22Rv1 (cell line): Measurements from ENCODE around the gene COL9A3.

Experiments
- ZFX ChIP-seq: fragments of 450-650 bp; IDR thresholded peaks from 2 replicates; pipeline ENCODE4 v1.6.1; 2017; ENCODE audit warnings: antibody characterized with exemption, borderline replicate concordance
- TF ChIP-seq, protein P1 (sequence below): fragments of 450-650 bp; IDR thresholded peaks from 2 replicates; pipeline ENCODE4 v1.5.1; 2017; ENCODE audit warnings: mild to moderate bottlenecking

DNA sequence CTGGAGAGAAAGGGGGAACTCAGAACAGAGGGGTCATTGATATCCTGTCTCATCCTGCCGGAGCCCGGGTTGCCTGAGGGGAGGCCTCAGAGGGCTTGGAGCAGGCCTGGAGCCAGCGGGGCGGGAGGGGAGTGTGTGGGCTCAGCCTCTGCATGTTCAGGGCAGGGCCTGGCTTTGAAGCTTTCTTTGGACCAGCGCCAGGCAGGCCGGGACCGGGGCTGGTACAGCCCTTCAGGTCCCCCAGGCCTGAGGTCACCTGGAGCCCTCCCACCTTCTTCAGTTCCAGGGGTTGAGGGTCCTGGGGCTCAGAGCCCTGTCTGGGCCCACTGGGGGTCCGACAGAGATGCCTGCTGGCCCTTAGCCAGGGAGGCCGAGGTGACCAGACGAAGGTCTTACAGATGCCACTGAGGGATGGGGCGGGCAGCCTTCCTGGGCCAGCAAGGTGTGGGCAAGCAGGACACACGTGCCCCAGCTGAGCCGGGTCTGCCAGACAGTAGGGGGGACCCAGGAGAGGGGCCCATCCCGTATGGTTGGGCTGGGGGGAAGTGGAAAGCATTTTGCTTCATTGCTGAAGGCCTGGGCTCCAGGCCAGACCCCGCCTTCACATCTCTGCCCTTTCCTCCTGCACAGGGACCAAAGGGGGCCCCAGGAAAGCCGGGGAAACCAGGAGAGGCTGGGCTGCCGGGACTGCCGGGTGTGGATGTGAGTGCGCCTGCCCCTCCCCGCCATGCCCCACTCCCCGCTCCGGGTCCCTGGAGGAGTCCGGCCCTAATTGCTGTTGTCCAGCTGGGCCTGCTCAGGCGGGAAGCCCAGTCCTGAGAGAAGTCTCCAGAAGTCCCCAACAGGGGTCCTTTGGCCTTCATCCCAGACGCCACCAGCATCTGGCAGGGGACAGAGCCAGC lies 2.0 kb downstream of the COL9A3 start:
- TF ChIP-seq, protein P1, sequence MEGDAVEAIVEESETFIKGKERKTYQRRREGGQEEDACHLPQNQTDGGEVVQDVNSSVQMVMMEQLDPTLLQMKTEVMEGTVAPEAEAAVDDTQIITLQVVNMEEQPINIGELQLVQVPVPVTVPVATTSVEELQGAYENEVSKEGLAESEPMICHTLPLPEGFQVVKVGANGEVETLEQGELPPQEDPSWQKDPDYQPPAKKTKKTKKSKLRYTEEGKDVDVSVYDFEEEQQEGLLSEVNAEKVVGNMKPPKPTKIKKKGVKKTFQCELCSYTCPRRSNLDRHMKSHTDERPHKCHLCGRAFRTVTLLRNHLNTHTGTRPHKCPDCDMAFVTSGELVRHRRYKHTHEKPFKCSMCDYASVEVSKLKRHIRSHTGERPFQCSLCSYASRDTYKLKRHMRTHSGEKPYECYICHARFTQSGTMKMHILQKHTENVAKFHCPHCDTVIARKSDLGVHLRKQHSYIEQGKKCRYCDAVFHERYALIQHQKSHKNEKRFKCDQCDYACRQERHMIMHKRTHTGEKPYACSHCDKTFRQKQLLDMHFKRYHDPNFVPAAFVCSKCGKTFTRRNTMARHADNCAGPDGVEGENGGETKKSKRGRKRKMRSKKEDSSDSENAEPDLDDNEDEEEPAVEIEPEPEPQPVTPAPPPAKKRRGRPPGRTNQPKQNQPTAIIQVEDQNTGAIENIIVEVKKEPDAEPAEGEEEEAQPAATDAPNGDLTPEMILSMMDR = no peak
- TF ChIP-seq ZFX = no peak
